Adrenal gland (tissue), 5 donors: Measurements from ENCODE around the gene AGAP1.

ENCODE experiments used
- POLR2A ChIP-seq, 2 donors: fragments of 450-650 bp; IDR thresholded peaks; one replicate each; pipeline ENCODE4 v1.6.1; 2017; ENCODE audit warnings: antibody characterized with exemption in 2 of 2, mild to moderate bottlenecking in 2 of 2, moderate library complexity in 1 of 2
- TF ChIP-seq, protein P1 (sequence below), 6 experiments: fragments of 450-650 bp in 4 of 6; fragments of 200-600 bp in 2 of 6; sonication (generic) in 1 of 6; IDR thresholded peaks; 1 replicate in 5 of 6; 2 replicates in 1 of 6; pipeline versions ENCODE4 v1.5.1 to v1.8.0; 2016 to 2021; ENCODE audit warnings: antibody characterized with exemption in 6 of 6, mild to moderate bottlenecking in 2 of 6, moderate library complexity in 1 of 6
- donor health status: DM: no; HTN: no; CAD: no.

DNA sequence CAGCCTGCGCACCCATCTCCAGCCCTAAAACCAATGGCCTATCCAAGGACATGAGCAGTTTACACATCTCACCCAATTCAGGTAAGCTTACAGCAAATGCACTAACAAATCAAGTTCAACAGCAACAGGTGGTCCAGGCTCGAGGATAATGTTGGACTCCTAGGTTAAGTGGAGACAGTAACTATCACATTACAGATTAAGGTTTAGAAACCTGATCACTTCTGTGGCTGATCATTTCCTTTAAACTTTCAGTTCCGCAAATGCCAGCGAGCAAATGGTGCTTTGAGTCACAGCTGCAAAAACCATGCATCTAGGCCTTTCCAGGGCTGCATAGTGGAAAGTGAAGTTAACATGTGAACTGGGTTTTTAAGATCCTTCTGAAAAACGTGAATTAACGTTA, 415.0 kb downstream of the AGAP1 start:
- TF ChIP-seq, protein P1, sequence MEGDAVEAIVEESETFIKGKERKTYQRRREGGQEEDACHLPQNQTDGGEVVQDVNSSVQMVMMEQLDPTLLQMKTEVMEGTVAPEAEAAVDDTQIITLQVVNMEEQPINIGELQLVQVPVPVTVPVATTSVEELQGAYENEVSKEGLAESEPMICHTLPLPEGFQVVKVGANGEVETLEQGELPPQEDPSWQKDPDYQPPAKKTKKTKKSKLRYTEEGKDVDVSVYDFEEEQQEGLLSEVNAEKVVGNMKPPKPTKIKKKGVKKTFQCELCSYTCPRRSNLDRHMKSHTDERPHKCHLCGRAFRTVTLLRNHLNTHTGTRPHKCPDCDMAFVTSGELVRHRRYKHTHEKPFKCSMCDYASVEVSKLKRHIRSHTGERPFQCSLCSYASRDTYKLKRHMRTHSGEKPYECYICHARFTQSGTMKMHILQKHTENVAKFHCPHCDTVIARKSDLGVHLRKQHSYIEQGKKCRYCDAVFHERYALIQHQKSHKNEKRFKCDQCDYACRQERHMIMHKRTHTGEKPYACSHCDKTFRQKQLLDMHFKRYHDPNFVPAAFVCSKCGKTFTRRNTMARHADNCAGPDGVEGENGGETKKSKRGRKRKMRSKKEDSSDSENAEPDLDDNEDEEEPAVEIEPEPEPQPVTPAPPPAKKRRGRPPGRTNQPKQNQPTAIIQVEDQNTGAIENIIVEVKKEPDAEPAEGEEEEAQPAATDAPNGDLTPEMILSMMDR (IDR thresholded peaks at IDR 0.05) = no peak
- no peak for TF ChIP-seq POLR2A (IDR thresholded peaks at IDR 0.05)
